GM19025 (cell line): ENCODE data around the gene PRDM13.
"Not testable (repeated sequence)": the region's sequence is repeated elsewhere in the genome, so short reads cannot be mapped to it uniquely, and the experiment has no call there.

Experiments used
- ATAC-seq: cut with Tn5 transposase; IDR thresholded peaks from one replicate; pipeline ENCODE4 v1.9.1; 2021; ENCODE audit warnings: mild to moderate bottlenecking, low read depth, moderate library complexity; ENCODE audit not compliant: unreplicated experiment

Gene PRDM13

DNA sequence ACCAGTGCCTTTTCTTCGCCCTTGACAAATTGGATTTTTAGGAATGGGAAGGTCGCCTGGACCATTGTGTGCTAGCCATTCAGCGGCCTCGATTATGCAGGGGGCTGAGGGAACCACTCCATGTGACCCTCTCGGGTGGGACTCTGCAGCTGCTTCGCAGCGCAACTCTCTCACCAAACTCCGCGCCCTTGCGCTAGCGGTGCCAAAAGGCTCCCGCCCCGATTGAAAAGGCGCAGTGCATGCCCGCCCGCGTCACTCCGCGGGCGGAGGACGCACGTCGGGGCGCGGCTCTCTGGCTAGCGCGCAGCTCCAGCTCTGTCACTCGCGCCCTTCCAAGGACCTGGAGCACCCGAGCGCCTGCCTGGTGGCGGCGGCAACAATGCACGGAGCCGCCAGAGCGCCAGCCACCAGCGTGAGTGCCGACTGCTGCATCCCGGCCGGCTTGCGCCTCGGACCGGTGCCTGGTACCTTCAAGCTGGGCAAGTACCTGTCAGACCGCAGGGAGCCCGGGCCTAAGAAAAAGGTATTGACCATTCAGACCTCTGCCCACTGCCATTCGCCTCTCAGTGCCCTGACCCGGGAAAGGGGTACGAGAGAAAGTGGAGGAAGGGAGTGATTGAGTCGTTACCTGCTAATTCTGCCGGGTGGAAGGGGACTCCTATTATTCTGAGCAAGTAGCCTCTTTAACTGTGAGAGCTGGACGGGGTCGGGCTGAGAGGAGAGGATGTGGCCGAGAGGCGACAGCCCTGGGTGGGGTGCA is at the start of gene PRDM13:
Gene PRDM13, plus strand, starts transcription at position 178 of the 760 bp plus-strand sequence. Its CDS starts 202 bp downstream, at position 380.
- ATAC-seq = no peak

DNA sequence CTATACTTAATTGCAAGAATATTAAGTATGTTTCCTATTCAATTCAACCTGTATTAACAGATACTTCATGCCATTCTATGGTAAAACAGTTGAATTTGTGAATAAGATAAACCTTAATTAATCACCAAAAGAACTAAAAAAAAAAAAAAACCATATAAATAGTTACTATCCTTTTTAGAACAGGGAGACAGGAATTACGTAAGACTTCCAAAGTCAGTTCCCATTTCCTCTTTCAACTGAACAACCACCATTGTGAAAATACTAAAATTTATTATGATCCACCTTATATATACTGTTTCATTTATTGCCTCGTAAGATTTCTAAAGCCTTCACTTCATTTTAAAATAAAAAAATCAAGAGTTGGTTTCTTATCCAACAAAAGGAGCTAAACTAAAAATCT is 47.6 kb upstream of the PRDM13 start:
- no peak for ATAC-seq

DNA sequence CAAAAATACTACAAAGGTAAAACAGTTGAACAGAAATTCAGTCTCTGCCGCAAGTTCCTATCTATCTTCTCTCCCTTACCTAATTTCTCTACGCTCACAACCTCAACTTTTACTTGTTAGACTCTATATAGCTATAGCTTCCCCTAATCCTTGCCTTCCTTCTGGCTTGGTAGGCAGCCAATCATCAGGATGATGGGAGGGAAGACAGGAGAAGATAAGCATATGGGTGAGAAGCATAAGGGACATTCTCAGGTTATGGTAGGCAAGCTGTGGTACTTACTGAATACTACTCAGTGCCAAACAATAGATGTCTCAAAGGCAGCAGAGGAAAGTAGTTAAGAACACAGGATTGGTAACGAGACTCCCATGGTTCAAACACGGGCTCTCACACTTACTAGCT is 46.0 kb upstream of the PRDM13 start:
- ATAC-seq = no peak

DNA sequence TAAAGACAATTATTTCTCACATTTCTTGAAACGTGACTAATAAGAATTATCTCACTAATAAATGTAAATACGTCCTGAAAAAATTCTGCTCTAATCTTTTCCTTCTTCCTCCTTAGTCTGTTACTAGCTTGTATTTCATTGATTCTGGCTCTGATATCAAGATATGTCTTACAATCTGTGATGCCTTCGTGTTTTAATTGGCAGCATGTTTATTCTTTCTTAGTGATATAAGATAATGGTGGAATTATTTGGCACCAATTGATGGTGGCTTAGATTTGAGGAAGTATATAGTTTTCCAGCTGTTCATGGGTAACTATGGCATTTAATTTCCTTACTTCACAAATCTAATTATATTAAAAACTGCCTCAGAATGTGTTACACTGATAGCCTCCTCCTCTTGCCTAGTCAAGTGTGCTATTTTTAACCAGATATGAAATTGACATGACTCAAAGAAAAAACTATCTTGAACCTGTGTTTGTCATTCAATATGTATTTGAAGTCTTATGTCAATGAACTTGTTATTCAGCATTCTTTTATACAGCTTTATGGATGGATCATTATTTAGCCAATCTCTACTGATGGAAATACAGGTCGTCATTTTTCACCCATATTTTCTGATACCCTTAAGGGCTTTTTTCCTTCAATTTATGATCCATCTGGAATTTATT is 43.4 kb upstream of the PRDM13 start:
- ATAC-seq = no peak

DNA sequence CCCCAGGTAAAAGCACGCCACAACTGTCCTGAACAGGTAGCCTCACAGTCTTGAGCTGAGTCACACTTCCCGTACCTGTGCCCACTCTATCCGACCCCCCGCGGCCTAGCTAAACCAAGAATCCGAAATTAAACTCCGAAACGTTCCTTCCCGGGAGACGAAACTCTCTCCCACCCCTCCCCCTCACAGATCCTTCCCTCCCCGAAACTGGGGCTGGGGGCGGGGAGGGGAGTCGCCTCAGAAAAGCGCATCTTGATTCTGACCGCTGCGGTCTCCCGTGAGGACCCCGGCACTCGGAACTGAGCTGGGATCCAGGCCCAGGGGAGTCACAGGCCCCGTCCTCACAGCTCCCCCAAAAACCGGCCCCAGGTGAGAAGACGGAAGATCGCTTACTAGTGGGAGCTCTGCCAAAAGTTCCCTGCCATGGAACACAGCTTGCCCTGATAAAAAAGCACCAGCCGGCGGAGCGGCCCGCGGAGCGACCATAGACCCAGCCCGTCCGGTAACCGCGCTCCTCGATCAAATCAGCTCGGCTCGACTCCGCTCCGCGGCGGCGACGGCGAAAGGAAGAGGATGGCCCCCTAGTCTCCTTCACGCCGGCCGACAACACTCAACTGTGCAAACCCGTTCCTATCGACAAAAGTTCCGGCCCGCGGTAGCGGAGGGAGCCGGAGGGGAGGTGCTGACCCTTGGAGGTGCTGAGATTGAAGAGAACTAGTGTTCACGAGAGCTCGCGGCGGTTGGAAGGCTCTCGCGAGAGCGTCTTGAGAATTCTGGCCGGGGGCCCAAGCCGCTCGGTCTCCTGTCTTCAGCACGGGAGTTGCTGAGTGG is 38.3 kb upstream of the PRDM13 start, which contains the start of gene CCNC:
Gene CCNC, minus strand, starts transcription at position 558 of the 831 bp plus-strand sequence. Its CDS starts 133 bp downstream, at position 425.
- ATAC-seq = peak; percentile 99

DNA sequence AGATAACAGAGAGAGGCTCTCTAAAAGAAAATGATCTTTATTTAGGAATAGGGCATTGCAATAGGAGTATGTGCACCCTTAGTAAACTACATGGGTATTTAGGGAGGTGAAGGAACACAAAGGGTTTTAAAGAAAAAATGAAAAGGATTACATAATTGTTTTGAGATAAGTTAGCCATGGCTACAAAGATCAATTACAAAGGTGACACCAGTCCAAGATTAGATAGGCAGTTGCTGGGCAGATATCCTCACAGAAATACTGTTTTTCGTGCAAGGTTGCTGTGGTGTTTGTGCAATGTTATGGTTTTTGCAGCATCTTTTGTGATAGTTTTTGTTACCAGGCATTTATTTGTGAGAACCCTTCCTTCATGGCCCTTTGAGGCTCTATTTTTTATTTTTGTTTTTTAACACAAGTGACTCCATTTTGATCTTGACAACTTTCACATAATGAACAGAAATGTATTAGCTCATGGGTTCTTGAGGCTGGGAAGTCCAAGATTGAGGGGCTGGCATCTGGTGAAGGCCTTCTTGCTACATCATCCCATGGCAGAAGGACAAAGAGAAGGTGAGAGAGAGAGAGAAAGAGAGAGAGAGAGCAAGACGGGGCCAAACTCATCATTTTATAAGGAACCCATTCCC is 32.5 kb upstream of the PRDM13 start:
- no peak for ATAC-seq

DNA sequence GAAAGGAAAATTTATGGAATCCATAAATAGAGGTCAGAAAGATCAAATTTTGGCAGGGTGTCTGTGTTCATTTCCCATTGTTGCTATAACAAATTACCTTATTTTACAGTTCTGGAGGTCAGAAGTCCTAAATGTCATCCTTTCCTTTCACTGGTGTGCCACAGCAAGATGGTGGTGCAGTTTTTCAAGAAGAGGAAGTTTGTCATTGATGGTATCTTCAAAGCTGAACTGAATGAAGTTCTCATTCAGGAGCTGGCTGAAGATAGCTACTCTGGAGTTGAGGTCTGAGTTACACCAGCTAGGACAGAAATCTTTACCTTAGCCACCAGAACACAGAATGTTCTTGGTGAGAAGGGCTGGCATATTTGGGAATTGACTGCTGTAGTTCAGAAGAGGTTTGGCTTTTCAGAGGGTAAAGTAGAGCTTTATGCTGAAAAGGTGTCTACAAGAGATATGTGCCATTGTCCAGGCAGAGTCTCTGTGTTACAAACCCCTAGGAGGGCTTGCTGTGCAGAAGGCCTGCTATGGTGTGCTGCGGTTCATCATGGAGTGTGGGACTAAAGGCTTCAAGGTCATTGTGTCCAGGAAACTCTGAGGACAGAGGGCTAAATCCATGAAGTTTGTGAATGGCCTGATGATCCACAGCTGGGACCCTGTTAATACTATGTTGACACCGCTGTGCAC is 30.9 kb upstream of the PRDM13 start:
- no peak for ATAC-seq

DNA sequence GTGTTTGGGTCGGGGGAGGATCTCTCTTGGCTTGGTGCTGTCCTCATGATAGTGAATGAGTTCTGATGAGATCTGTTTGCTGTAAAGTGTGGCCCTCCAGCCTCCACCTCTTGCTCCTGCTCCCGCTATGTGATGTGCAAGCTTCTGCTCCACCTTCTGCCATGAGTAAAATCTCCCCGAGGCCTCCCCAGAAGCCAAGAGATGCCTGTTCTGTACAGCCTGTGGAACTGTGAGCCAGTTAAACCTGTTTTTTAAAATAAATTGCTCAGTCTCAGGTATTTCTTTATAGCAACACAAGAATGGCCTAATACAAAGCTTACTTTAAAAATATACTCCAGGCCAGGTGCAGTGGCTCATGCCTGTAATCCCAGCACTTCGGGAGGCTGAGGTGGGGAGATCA is 26.9 kb upstream of the PRDM13 start:
- ATAC-seq = no peak

DNA sequence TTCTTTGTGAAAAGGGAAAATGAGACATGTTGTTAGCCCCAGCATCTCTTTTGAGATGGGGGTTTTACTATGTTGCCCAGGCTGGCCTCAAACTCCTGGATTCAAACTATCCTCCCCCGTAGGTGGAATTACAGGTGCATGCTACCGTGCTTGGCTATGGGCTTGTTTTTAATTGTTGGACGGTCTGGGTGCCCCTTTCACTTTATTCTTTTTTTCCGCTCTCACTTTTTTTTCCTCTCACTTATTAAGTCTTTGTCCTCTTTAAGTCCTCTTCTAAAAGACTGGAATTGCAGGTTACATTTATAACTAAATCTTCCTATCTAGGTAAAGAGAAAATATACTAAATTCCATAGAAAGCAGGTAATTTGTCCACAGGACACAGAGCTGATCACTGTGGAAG is 18.8 kb upstream of the PRDM13 start:
- no peak for ATAC-seq

DNA sequence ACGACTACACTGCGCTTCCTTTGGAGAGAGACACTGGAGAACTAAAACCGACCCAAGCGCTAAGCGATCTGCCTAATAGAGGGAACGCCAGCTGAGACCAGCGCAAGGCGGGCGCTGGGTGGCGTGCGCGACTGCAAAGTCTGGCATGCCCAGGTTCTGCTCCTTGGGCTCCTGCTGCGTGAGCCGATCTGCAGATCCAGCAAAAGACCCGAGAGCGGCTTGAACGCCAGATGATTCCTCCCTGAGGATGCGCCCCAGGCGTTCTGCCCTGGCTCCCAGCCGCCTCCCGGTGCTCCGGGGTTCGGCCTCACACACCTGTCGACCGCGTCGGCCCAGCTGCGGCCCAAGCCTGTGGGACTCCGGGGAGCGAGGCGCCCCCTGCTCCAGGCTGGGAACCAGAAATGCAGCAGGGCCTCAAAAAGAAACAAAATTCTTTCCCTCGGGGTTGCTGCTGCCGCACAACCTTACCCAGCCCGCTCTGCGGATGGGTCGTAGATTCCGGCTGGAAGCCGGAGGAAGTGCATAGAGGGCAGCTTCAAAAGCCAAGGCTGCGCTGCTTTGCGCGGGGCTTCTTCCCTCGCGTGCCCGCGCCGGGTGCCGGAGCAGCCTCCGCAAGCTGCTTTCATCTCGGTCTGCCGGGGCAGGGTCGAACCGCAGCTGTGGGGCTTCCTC is 17.9 kb upstream of the PRDM13 start:
- ATAC-seq = peak; percentile 96

DNA sequence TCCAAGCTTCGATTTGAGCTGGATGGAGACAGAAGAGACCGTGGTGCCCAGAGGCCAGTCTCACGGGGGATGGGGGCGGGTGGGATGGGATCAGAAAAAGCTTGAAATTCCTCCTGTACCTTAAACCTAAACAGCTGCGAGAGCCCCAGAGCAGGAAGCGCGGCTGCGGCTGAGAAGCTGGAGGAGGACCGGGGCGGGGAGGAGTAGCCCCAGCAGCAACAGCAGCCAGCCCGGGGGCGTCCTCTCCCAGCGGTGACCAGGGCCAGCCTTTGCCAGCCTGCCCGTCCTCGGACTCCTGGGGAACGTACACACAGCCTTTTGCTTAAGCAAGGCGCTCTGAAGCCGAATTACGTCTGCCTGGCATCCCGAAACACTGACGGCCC is 17.4 kb upstream of the PRDM13 start:
- ATAC-seq = peak; percentile 6

DNA sequence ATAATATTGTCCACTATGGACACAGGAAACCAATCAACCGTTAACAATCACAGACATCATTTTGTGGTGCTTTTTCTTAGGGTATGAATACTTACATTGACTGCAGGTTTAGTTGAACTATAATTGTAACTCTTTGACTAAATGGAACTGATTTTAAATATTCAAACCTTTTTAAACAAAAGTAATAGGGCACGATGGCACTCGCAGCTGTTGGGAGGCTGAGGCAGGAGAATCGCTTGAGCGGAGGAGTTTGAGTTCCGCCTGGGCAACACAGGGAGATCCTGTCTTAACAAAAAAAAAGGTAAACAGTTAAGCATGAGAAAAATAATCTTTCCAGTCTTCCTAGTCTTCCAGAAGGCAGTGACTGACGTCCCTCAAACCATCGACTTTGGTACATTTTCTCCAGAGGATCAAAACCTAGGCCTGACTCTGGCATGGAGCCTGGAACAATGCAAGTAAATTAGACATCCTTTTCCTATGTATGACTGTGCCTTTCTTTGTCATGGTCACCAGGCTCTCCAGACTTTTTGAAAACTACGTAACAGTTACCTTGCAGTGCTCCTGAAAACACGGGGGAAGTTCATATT is 16.6 kb upstream of the PRDM13 start:
- ATAC-seq = no peak

DNA sequence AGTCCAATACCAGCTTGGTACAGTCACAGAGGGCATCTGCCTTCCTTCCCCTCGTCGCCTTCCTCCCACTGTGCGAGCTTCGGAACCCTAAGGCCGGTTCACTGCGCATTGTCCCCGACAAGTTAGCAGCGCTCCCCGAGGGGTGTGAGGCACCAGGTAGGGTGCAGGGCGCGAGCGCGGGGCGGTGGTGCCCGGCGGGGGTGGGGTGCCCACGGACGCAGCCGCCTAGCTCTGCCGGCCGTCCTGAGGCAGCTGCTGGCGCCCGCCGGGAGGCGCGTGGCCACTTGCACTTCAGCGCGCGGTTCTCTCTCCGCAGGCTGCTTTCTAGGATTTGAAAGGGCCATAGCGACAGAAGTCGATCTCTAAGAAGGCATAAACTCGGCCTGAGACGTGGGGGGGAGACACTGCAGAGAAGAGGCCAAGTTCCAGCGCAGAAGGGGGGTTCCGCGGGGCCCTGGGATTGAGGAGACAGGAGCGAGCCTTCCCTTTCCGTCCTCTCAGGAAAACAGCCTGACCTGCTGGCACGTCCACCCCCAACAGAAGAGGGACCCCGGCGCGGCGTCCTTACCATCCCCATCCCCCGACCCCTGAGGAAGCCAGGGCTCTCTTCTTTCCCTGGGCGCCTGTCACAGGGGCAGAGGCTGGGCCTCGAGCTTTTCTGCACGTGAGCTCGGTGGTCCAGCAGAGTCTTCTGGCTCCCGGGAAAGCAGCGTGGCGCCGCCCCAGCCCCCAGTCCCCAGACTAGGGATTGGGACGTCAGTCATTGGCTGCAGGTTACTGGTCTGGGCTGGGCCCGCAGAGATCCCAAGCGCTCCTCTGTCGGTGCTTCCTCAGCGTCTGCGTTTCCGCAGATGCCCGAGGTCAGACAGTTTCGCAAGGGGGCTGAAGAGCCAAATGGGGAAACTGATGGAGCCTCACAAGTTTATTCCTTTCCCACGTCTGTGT is 15.6 kb upstream of the PRDM13 start:
- ATAC-seq = no peak

DNA sequence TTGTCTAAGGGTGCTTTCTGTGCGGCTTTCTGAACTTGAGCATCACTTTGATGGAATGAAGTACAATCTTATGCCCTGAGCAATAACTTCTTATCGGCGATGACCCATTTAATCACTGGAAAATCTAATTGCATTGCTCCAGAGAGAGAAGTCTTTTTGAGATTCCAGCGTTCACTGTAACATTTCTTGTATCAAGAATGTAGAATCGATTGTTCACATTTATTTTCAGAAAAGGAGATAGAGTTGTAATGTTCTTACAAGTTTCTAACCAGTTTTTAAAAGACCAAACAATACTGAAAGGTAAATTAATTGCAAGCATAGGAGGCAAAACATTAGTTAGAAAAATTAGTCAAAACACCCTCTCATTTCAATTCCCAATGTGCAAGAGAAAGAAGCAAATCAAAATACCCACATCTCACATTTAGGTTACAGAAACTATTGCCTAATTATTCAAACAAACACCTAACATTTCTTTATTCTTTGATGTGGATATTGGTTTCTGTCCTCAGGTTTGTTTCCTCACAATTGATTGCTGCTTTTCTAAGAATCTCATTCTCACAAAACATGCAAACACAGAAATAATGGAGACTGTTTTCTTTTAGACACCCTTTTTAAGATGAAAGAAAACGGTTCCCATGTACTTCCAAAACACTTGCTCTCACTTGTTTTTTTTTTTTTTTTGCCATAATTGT is 14.8 kb upstream of the PRDM13 start:
- no peak for ATAC-seq

DNA sequence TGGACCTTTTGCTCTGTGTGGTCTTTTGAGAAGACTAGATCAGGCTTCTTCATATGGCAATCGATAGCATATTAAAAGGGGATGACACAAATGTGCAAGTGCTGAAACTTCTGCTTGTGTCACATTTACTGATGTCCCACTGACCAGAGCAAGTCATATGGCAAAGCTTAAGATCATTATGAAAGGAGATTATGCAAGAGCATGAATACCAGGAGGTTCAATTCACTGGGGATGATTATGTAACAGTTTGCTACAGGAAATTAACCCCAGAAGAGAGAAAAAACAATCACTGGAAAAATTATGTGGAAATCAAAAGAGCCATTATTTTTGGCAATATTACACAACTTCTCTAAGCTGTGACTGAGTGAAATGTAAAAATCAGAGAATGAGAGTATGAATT is 13.7 kb upstream of the PRDM13 start:
- no peak for ATAC-seq

DNA sequence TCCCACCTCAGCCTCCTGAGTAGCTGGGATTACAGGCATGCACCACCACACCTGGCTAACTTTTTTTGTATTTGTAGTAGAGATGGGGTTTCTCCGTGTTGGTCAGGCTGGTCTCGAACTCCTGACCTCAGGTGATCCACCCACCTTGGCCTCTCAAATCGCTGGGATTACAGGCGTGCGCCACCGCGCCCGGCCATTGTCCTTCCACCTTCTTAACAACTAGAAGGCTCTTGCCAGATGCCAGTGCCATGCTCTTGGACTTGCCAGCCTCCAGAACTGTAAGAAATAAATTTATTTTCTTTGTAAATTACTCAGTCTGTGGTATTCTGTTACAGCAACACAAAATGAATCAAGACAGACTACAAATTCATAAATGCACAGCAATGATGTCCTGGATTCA is 11.9 kb upstream of the PRDM13 start:
- ATAC-seq = not testable (repeated sequence)
